HG03097 (cell line): Measurements from ENCODE around the gene CISD2.
"Not testable (repeated sequence)": the region's sequence is repeated elsewhere in the genome, so short reads cannot be mapped to it uniquely, and the experiment has no call there.

Experiments
- ATAC-seq: cut with Tn5 transposase; IDR thresholded peaks from one replicate; pipeline ENCODE4 v1.9.1; 2021; ENCODE audit not compliant: unreplicated experiment, low FRiP score

The CISD2 gene

GRCh38 chr4:102868781-102869568 is at the start of gene CISD2:
Gene CISD2 (plus strand): TSS chr4:102868992. CDS start chr4:102869085, 93 bp downstream.
- ATAC-seq, result peak; percentile 92

GRCh38 chr4:102819100-102819499 is 49.7 kb upstream of the CISD2 start:
- ATAC-seq, result not testable (repeated sequence)

- ATAC-seq, result no peak
Measured at GRCh38 chr4:102819588-102820365, 49.0 kb upstream of the CISD2 start.

GRCh38 chr4:102823464-102823863 is 45.3 kb upstream of the CISD2 start:
- no peak for ATAC-seq

- ATAC-seq, result no peak
Measured at GRCh38 chr4:102823897-102824296, 44.9 kb upstream of the CISD2 start.

GRCh38 chr4:102824398-102824797 is 44.4 kb upstream of the CISD2 start:
- no peak for ATAC-seq

- no peak for ATAC-seq
Measured at GRCh38 chr4:102825261-102826091, 43.3 kb upstream of the CISD2 start.

GRCh38 chr4:102826105-102826889 is 42.5 kb upstream of the CISD2 start:
- ATAC-seq, result no peak

- peak; percentile 31 for ATAC-seq
Measured at GRCh38 chr4:102826890-102827673, 41.7 kb upstream of the CISD2 start, which contains the start of gene UBE2D3. Gene UBE2D3 (minus strand): TSS chr4:102827551. CDS start chr4:102826508, 1,043 bp downstream.

- ATAC-seq, result peak; percentile 80
Measured at GRCh38 chr4:102827674-102828496, 40.9 kb upstream of the CISD2 start.

GRCh38 chr4:102828497-102828808 is 40.3 kb upstream of the CISD2 start:
- ATAC-seq, result no peak

- ATAC-seq, result no peak
Measured at GRCh38 chr4:102829803-102830202, 39.0 kb upstream of the CISD2 start.

GRCh38 chr4:102832105-102832504 is 36.7 kb upstream of the CISD2 start:
- ATAC-seq, result no peak

GRCh38 chr4:102832667-102833066 is 36.1 kb upstream of the CISD2 start:
- ATAC-seq, result no peak

GRCh38 chr4:102836596-102836995 is 32.2 kb upstream of the CISD2 start:
- no peak for ATAC-seq

- ATAC-seq, result no peak
Measured at GRCh38 chr4:102842367-102842766, 26.4 kb upstream of the CISD2 start.

GRCh38 chr4:102843273-102843672 is 25.5 kb upstream of the CISD2 start:
- no peak for ATAC-seq

- ATAC-seq, result no peak
Measured at GRCh38 chr4:102843938-102844337, 24.9 kb upstream of the CISD2 start.

GRCh38 chr4:102847687-102848086 is 21.1 kb upstream of the CISD2 start:
- no peak for ATAC-seq
